GM15510 (cell line): Measurements from ENCODE around the gene TBCD.

Experiments
- POLR2A ChIP-seq: IDR thresholded peaks from 3 replicates; pipeline ENCODE4 v1.6.1; 2011; ENCODE audit warnings: borderline replicate concordance; ENCODE audit not compliant: insufficient read length; ENCODE audit errors: extremely low read depth

TBCD gene

DNA sequence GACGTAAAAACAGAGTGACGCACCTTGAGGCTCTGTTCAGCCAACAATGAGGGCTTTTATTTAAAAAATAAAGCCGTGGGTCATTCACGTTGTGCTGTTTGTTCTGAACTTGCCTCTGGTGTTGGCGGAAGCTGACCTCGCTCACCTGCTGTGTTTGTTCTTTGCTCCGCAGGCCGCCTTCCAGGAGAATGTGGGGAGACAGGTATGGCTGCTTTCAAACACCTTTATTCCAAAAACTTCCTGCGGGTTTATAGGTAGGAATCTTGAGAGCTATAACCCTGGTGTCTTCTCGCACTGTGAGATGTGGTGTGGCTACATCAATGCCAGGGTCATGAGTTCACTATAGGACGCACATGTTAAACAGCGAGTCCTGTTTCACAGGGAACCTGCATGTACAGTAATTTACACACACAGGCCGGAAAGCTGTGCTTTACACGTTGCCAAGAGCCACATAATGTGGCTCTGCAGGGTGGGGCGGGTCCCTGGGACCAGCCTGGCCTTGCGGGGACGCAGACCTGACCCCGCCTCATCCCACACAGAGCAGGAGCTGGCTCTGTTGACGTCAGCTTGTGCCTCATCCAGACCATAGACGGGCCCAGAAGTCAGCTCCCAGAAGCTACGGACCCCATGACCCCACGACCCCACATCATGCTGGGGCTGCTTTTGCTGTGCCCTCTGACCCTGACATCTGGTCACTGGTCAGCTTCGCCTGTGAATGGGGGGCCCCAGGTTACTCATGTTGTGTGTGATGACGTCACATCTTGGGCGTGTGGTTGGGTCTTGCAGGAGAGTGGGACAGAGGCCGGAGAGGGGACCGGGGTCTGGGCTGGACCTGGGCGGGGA lies 137.9 kb downstream of the TBCD start:
- TF ChIP-seq POLR2A, result no peak

DNA sequence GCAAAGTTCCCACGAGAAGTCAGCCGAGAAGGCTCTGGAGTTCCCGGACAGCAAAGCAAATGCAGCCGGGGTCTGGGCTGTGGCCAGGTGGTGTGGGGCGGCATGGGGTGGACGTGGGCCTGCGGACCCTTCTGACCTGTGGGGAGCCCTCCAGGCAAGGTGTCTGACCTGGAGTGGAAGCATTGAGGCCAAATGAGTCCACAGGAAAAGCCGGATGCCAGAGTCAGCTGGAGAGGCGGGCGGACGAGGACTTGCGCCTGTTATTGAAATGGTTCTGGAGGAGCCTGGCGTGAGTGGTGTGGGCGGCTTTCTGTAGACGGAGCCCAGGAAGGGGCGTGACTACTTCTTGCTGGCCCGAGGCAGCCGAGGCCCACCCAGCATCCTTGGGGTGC lies 138.5 kb downstream of the TBCD start:
- TF ChIP-seq POLR2A, result no peak

- TF ChIP-seq POLR2A, result no peak
These were observed 139.2 kb downstream of the TBCD start for GRCh38 chr17:82890926-82891678.

GRCh38 chr17:82891911-82892310 lies 140.0 kb downstream of the TBCD start:
- TF ChIP-seq POLR2A, result no peak

DNA sequence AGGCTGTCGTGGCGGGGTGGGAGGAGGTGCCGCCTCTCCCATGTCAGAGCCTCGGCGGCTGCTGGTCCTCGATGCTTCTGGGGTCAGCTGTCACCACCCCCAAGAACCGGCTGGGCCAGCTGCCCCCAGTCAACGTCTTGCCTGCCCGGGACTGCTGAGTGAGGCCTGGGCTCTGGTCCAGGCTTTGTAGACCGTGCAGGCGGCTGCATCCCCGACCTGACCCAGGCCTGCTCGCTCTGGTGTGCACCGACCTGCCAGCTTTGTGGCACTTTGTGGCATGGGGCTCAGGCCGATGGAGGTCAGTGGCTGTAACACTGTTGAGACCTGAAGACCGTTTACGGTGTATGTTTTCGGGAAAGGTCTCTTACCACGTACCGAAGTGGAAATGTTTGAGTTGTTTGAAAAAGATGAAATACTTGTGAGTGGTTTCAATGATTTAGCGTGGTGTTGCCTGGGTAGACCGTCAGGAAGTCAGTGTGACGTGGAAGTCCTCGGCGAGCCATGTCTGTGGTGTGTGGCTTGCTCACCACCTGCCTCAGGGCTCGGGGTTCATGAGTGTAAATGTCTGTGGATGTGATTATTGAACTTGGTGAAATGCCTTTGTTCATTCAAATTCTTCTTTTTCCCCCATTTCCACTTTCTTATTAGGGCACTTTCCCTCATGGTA lies 141.2 kb downstream of the TBCD start:
- no peak for TF ChIP-seq POLR2A

GRCh38 chr17:82893779-82894178 lies 141.9 kb downstream of the TBCD start:
- TF ChIP-seq POLR2A, result no peak

DNA sequence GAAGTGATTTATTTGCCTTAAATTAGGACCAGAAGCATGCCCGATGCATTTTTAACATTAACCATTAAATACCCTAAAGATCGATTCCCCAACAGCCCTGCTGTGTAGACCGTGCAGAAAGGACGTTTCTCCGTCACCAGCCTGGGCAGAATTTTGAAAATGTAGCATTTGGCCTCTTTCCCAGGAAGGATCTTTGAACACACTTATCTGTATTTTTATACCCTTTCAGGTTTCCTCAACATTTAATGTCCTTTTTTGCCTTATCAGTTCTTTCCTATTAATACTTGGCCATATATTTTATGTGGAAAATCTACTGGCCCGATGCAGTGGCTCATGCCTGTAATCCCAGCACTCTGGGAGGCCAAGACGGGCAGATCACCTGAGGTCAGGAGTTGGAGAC lies 142.5 kb downstream of the TBCD start:
- TF ChIP-seq POLR2A, result no peak

- TF ChIP-seq POLR2A, result no peak
These were observed 143.2 kb downstream of the TBCD start for GRCh38 chr17:82895087-82895486.

- no peak for TF ChIP-seq POLR2A
These were observed 144.5 kb downstream of the TBCD start for GRCh38 chr17:82896071-82897000.

DNA sequence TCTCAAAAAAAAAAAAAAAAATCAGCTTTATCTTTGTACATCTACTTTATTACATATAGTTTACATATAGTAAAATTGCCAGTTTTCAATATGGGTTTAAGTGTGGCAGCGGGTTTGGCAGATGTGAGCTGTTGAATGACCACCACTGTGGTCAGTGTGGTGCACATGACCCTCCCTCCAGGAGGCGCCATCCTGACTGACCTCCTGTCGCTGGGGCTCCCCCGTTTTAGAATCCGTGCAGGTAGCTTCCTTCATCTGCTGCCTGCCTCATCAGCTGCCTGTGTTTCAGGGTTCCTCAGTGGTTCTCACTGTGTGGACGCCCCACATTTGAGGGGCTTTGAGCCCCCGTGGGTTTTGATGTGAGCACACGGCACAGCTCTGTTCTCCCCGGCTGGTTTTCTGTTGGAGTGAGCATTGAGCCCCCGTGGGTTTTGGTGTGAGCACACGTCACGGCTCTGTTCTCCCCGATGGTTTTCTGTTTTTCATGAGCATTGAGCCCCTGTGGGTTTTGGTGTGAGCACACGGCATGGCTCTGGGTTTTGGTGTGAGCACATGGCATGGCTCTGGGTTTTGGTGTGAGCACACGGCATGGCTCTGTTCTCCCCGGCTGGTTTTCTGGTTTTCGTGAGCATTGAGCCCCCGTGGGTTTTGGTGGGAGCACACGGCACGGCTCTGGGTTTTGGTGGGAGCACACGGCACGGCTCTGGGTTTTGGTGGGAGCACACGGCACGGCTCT lies 145.8 kb downstream of the TBCD start:
- no peak for TF ChIP-seq POLR2A

DNA sequence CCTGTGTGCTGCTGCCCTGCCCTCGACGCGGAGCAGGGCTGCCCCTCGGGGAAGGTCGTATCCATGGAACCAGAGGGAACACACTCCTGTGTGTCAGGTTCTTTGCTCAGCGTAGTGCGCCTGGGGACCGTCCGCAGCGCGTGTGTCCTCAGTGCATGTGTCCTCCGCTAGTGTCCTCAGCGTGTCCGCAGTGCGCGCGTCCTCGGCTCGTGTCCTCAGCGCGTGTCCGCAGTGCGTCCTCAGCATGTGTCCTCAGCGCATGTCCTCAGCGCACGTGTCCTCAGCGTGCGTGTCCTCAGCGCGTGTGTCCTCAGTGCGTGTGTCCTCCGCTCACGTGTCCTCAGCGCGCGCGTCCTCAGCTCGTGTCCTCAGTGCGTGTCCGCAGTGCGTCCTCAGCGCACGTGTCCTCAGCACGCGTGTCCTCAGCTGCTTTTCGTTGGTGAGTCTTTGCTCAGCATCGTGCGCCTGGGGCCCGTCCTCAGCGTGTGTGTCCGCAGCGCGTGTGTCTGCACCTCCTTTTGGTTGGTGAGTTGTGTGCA lies 147.2 kb downstream of the TBCD start:
- TF ChIP-seq POLR2A, result no peak

DNA sequence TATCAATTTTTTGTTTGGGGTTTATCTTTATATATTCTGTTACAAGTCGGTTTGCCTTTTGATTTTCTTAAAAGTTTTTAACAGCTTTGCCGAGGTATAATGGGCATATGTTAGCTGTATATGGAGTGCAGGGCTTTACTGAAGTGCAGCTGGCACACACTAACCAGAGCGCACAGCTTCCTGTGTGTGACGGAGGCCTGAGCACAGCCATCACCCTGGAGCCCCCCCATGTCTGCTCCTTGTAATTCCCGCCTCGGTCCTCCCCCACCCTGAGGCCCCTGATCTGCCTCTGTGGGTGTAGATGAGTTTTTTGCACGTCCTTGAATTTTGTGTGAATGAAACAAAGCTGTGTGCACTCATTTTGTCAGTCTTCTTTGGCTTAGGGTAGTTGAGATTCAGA lies 148.1 kb downstream of the TBCD start:
- no peak for TF ChIP-seq POLR2A

DNA sequence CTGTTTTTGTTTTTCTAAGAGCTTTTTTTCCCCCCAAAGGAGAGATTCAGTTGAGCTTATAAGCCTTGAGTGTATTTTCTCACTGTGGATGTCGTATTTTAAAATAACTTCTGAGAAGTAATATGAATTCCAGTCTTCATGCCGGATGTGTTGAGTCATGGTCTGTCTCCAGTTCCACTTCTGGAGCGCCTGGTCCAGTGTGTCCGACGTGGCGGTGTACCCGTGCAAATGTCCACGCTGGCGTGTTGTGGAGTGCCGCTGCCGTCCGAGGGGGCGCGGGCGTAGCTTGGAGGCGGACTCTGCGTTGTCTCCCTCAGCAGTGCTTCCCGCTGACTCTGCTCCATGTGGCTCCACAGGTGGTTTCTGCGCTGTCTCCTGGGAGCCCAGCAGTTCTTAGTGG lies 148.9 kb downstream of the TBCD start:
- TF ChIP-seq POLR2A, result no peak
